MM.1S (cell line): ENCODE measurements around the gene C11orf42.

ENCODE experiments used
- CTCF ChIP-seq: fragments of 300-600 bp; sonication (generic); IDR thresholded peaks from 2 replicates; pipeline ENCODE4 v1.5.1; 2016; ENCODE audit warnings: antibody characterized with exemption, low read length, mixed read lengths
- EZH2 ChIP-seq: fragments of 300-600 bp; sonication (generic); optimal IDR thresholded peaks from 2 replicates; pipeline ENCODE3; 2017; ENCODE audit warnings: low read depth, mild to moderate bottlenecking, antibody characterized with exemption, low read length, mixed read lengths
- EZH2phosphoT487 ChIP-seq: fragments of 300-600 bp; sonication (generic); IDR thresholded peaks from 2 replicates; pipeline ENCODE4 v1.6.1; 2018; ENCODE audit warnings: antibody characterized with exemption, low read length

GRCh38 chr11:6191742-6192141 is 13.6 kb upstream of the C11orf42 start:
- no peak for TF ChIP-seq CTCF
- no peak for TF ChIP-seq EZH2
- no peak for TF ChIP-seq EZH2phosphoT487
